Neural progenitor cell (in vitro differentiated cells): Measurements from ENCODE around the gene FARS2. TPM values are rescaled to one million over a fixed set of nuclear protein-coding genes. Genes with fewer than 3 reads are reported as not detected.

Source experiments
- DNase-seq: peaks from one replicate; pipeline ENCODE4 v3.0.0-alpha.2; 2016; ENCODE audit warnings: low spot score
- H2AFZ ChIP-seq: fragments of 200-600 bp; sonication (generic); replicated peaks from 2 replicates; pipeline ENCODE4 v1.6.1; 2016; ENCODE audit warnings: antibody characterized with exemption
- H3F3A ChIP-seq: fragments of 200-600 bp; sonication (generic); 2 replicates; pipeline ENCODE4 v1.6.1; 2016; ENCODE audit warnings: antibody characterized with exemption, low read depth
- H3K27ac ChIP-seq: fragments of 200-600 bp; sonication (generic); 2 replicates; pipeline ENCODE4 v1.5.1; 2016; ENCODE audit warnings: mild to moderate bottlenecking
- H3K27me3 ChIP-seq: fragments of 200-600 bp; sonication (generic); 2 replicates; pipeline ENCODE4 v1.6.1; 2016; ENCODE audit warnings: mild to moderate bottlenecking, moderate library complexity
- H3K36me3 ChIP-seq: fragments of 200-600 bp; sonication (generic); 2 replicates; pipeline ENCODE4 v1.5.1; 2016
- H3K4me1 ChIP-seq: fragments of 200-600 bp; sonication (generic); 2 replicates; pipeline ENCODE4 v1.6.1; 2016; ENCODE audit warnings: mixed run types
- H3K4me2 ChIP-seq: fragments of 200-600 bp; sonication (generic); 2 replicates; pipeline ENCODE4 v1.6.1; 2016
- H3K4me3 ChIP-seq: fragments of 200-600 bp; sonication (generic); 2 replicates; pipeline ENCODE4 v1.5.1; 2016
- H3K79me2 ChIP-seq: fragments of 200-600 bp; sonication (generic); 2 replicates; pipeline ENCODE4 v1.6.1; 2016; ENCODE audit warnings: low read depth
- H3K9ac ChIP-seq: fragments of 200-600 bp; sonication (generic); 2 replicates; pipeline ENCODE4 v1.6.1; 2016
- H3K9me3 ChIP-seq: fragments of 200-600 bp; sonication (generic); 2 replicates; pipeline ENCODE4 v1.5.1; 2016; ENCODE audit warnings: low read depth
- H4K20me1 ChIP-seq: fragments of 200-600 bp; sonication (generic); 2 replicates; pipeline ENCODE4 v1.6.1; 2016; ENCODE audit warnings: low read depth
- H3K27ac Mint-ChIP-seq: 3 replicates; pipeline ENCODE4 v1.8.0; 2021; ENCODE audit warnings: mixed read lengths
- H3K27me3 Mint-ChIP-seq: 2 replicates; pipeline ENCODE4 v1.8.0; 2022; ENCODE audit warnings: low read depth, mild to moderate bottlenecking, inconsistent platforms, moderate library complexity, mixed read lengths; ENCODE audit not compliant: insufficient read depth
- H3K36me3 Mint-ChIP-seq: 3 replicates; pipeline ENCODE4 v1.8.0; 2021; ENCODE audit warnings: mixed read lengths
- H3K4me1 Mint-ChIP-seq: 3 replicates; pipeline ENCODE4 v1.8.0; 2021; ENCODE audit warnings: mixed read lengths
- H3K4me3 Mint-ChIP-seq: 3 replicates; pipeline ENCODE4 v1.8.0; 2021; ENCODE audit warnings: mild to moderate bottlenecking, moderate library complexity, mixed read lengths
- H3K9me3 Mint-ChIP-seq: 3 replicates; pipeline ENCODE4 v1.8.0; 2020; ENCODE audit warnings: mixed read lengths
- EZH2 ChIP-seq: fragments of 200-600 bp; sonication (generic); IDR thresholded peaks from 2 replicates; pipeline ENCODE4 v1.6.1; 2017; ENCODE audit warnings: antibody characterized with exemption, mild to moderate bottlenecking, moderate library complexity
- EZH2phosphoT487 ChIP-seq: fragments of 200-600 bp; sonication (generic); IDR thresholded peaks from 2 replicates; pipeline ENCODE4 v1.6.1; 2017; ENCODE audit warnings: antibody characterized with exemption
- total RNA-seq: library from RNA; depleted of rRNA; stranded (reverse); fragments of >200 nt; gene quantifications from 2 replicates; pipeline ENCODE4 v1.2.3, GENCODE V29; 2015; ENCODE audit warnings: low replicate concordance
- TF ChIP-seq, protein P1 (sequence below): fragments of 200-600 bp; sonication (generic); IDR thresholded peaks from 2 replicates; pipeline ENCODE4 v1.5.1; 2017; ENCODE audit warnings: antibody characterized with exemption, mild to moderate bottlenecking

The FARS2 gene
- total RNA-seq, 1 donor from 2014 or later: 10.8 TPM

DNA sequence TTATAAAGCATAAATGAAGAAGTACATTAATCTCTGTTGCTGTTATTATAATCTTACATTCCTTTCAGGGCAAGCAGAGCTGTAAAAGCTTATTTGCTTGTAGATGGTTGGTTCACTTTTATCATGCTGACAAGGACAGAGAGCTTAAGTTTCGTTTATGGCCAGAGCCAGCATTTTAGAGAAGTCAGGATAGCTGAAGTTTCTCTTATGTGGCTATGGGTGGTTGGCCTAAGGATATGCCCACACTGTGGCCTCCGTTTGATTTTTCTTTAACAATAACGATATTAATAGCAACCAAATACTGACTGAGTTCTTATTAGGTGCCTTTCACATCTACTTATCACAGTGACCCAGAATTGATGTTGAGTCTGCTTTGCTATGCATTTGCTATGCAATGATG lies 78.5 kb downstream of the FARS2 start:
- no peaks in the 10 kb centered on the region for H3K9me3 Mint-ChIP-seq

DNA sequence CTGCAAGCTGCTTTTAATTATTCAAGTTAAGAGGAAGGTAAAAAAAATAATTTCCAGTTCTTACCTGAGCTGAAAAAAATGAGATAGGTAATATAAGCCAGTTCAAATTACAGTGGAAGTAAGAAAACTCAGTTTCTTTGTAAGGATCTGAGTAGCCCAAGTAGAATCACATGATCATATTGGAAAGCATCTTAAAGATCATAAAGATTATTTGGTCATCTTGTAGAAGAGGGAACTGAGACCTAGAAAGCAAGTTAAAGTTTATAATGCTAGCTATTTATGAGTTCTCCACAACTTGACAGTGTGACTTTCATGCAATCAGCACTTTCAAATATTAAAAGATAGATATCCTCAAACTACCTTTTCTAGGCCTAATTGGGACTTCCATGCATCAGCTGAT lies 80.5 kb downstream of the FARS2 start:
- TF ChIP-seq, protein P1, sequence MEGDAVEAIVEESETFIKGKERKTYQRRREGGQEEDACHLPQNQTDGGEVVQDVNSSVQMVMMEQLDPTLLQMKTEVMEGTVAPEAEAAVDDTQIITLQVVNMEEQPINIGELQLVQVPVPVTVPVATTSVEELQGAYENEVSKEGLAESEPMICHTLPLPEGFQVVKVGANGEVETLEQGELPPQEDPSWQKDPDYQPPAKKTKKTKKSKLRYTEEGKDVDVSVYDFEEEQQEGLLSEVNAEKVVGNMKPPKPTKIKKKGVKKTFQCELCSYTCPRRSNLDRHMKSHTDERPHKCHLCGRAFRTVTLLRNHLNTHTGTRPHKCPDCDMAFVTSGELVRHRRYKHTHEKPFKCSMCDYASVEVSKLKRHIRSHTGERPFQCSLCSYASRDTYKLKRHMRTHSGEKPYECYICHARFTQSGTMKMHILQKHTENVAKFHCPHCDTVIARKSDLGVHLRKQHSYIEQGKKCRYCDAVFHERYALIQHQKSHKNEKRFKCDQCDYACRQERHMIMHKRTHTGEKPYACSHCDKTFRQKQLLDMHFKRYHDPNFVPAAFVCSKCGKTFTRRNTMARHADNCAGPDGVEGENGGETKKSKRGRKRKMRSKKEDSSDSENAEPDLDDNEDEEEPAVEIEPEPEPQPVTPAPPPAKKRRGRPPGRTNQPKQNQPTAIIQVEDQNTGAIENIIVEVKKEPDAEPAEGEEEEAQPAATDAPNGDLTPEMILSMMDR: no peak
- no peak for TF ChIP-seq EZH2phosphoT487
- no peak for TF ChIP-seq EZH2
- H2AFZ ChIP-seq: no peak overlapping the region
- no peaks in the 10 kb centered on the region for H3K4me1 Mint-ChIP-seq
- no peaks in the 10 kb centered on the region for H3K36me3 Mint-ChIP-seq
- H3K9ac ChIP-seq: no peak overlapping the region
- no peak overlapping the region for H3K4me2 ChIP-seq
- no peaks in the 10 kb centered on the region for H3K4me1 ChIP-seq
- DNase-seq: no peak
- no peaks in the 10 kb centered on the region for H3K9me3 Mint-ChIP-seq
- H3K9me3 ChIP-seq: no peaks in the 10 kb centered on the region
- no peak overlapping the region for H3K27ac Mint-ChIP-seq
- peaks cover 2% of the 10 kb centered on the region for H3K27me3 Mint-ChIP-seq
- H3K4me3 Mint-ChIP-seq: no peak overlapping the region
- no peak overlapping the region for H3K27ac ChIP-seq
- H3K4me3 ChIP-seq: no peak overlapping the region
- no peaks in the 10 kb centered on the region for H3F3A ChIP-seq
- H3K79me2 ChIP-seq: no peaks in the 10 kb centered on the region
- no peaks in the 10 kb centered on the region for H4K20me1 ChIP-seq
- no peaks in the 10 kb centered on the region for H3K36me3 ChIP-seq
- no peaks in the 10 kb centered on the region for H3K27me3 ChIP-seq

More for the DNA sequence above, 78.5 kb downstream of the FARS2 start:
- H4K20me1 ChIP-seq: no peaks in the 10 kb centered on the region
- Mint-ChIP-seq H3K36me3 (no peaks in the 10 kb centered on the region), H3K4me3 (no peak overlapping the region), H3K27me3 (peaks cover 2% of the 10 kb centered on the region), H3K27ac (no peak overlapping the region), H3K4me1 (no peaks in the 10 kb centered on the region)
- no peak overlapping the region for H3K4me2 ChIP-seq
- no peak overlapping the region for H3K4me3 ChIP-seq
- H3K27me3 ChIP-seq: no peaks in the 10 kb centered on the region
- no peaks in the 10 kb centered on the region for H3K4me1 ChIP-seq
- DNase-seq: no peak
- no peaks in the 10 kb centered on the region for H3K36me3 ChIP-seq
- no peak for TF ChIP-seq EZH2phosphoT487
- TF ChIP-seq, protein P1: no peak
- TF ChIP-seq EZH2: no peak
- no peak overlapping the region for H3K27ac ChIP-seq
- no peaks in the 10 kb centered on the region for H3K79me2 ChIP-seq
- no peak overlapping the region for H2AFZ ChIP-seq
- H3K9me3 ChIP-seq: no peaks in the 10 kb centered on the region
- H3K9ac ChIP-seq: no peak overlapping the region
- H3F3A ChIP-seq: no peaks in the 10 kb centered on the region

DNA sequence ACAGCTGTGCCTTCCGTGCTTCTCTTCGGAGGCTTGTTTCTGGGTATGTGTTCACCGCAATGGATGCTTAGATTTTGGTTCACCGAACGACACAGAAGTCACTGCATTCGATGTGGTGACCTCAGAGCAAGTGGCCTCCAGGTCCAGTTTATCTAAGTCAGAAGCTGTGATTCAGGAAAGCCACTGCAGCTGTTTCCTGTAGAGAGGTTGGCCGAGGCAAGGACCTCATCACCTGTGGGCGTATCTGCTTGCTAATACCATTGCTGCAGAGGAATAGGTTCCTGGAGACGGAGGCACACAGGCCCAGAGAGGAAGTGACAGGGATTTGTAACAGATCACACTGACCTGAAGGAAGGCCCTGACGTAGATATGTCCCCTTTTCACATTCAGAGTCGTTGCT lies 82.7 kb downstream of the FARS2 start:
- Mint-ChIP-seq H3K4me3 (no peak overlapping the region), H3K4me1 (no peaks in the 10 kb centered on the region), H3K27me3 (peaks cover 2% of the 10 kb centered on the region), H3K27ac (no peak overlapping the region), H3K9me3 (peaks cover 6% of the 10 kb centered on the region), H3K36me3 (no peaks in the 10 kb centered on the region)
- H3F3A ChIP-seq: no peaks in the 10 kb centered on the region
- H3K36me3 ChIP-seq: no peaks in the 10 kb centered on the region
- H3K9ac ChIP-seq: no peak overlapping the region
- H3K79me2 ChIP-seq: no peaks in the 10 kb centered on the region
- H3K27me3 ChIP-seq: no peaks in the 10 kb centered on the region
- no peaks in the 10 kb centered on the region for H3K9me3 ChIP-seq
- TF ChIP-seq EZH2: no peak
- TF ChIP-seq EZH2phosphoT487: no peak
- TF ChIP-seq, protein P1: no peak
- no peak for DNase-seq
- H3K27ac ChIP-seq: no peak overlapping the region
- no peak overlapping the region for H2AFZ ChIP-seq
- H3K4me1 ChIP-seq: no peaks in the 10 kb centered on the region
- H3K4me3 ChIP-seq: no peak overlapping the region
- no peaks in the 10 kb centered on the region for H4K20me1 ChIP-seq
- H3K4me2 ChIP-seq: no peak overlapping the region
